Endodermal cell (in vitro differentiated cells): ENCODE measurements around the gene ZNF217. TPM values are rescaled to one million over a fixed set of nuclear protein-coding genes. Genes with fewer than 3 reads are reported as not detected.
"Not testable (repeated sequence)": the region's sequence is repeated elsewhere in the genome, so short reads cannot be mapped to it uniquely, and the experiment has no call there.

Source experiments
- DNase-seq: peaks from one replicate; pipeline ENCODE4 v3.0.0-alpha.2; 2017
- H3K27ac ChIP-seq: 2 replicates; pipeline ENCODE4 v1.5.1; 2013; ENCODE audit warnings: mild to moderate bottlenecking, low read depth, low read length, moderate library complexity
- H3K27me3 ChIP-seq: 2 replicates; pipeline ENCODE4 v1.6.1; 2013; ENCODE audit warnings: mild to moderate bottlenecking, low read length, moderate library complexity; ENCODE audit not compliant: insufficient read depth, control insufficient read depth, poor library complexity, severe bottlenecking
- H3K36me3 ChIP-seq: 2 replicates; pipeline ENCODE4 v1.7.0; 2013; ENCODE audit warnings: mild to moderate bottlenecking, low read length, moderate library complexity; ENCODE audit not compliant: control insufficient read depth, insufficient read depth
- H3K4me1 ChIP-seq: one replicate; pipeline ENCODE4 v1.7.0; 2013; ENCODE audit warnings: low read length; ENCODE audit not compliant: control insufficient read depth, insufficient read depth
- H3K4me3 ChIP-seq: 2 replicates; pipeline ENCODE4 v1.5.1; 2013; ENCODE audit warnings: mild to moderate bottlenecking, low read length, moderate library complexity
- H3K9ac ChIP-seq: 2 replicates; pipeline ENCODE4 v1.6.1; 2013; ENCODE audit warnings: mild to moderate bottlenecking, low read length, moderate library complexity; ENCODE audit not compliant: poor library complexity, severe bottlenecking; ENCODE audit errors: extremely low read depth
- H3K9me3 ChIP-seq: 2 replicates; pipeline ENCODE4 v1.6.1; 2013; ENCODE audit warnings: mild to moderate bottlenecking, low read length, moderate library complexity; ENCODE audit not compliant: control insufficient read depth
- H3K27ac Mint-ChIP-seq: 2 replicates; pipeline ENCODE4 v1.8.0; 2020; ENCODE audit warnings: mixed read lengths
- H3K27me3 Mint-ChIP-seq: 2 replicates; pipeline ENCODE4 v1.8.0; 2021; ENCODE audit warnings: mild to moderate bottlenecking, mixed read lengths; ENCODE audit not compliant: insufficient read depth
- H3K36me3 Mint-ChIP-seq: 2 replicates; pipeline ENCODE4 v1.8.0; 2020; ENCODE audit warnings: low read depth, mixed read lengths
- H3K4me1 Mint-ChIP-seq: 2 replicates; pipeline ENCODE4 v1.8.0; 2020; ENCODE audit warnings: mixed read lengths
- H3K4me3 Mint-ChIP-seq: 2 replicates; pipeline ENCODE4 v1.8.0; 2020; ENCODE audit warnings: mild to moderate bottlenecking, moderate library complexity, mixed read lengths
- H3K9me3 Mint-ChIP-seq: 2 replicates; pipeline ENCODE4 v1.8.0; 2020; ENCODE audit warnings: mild to moderate bottlenecking, mixed read lengths
- CTCF ChIP-seq: fragments of 200-600 bp; sonication (generic); conservative IDR thresholded peaks from 2 replicates; pipeline ENCODE4 v1.5.0; 2021; ENCODE audit warnings: antibody characterized with exemption, mild to moderate bottlenecking
- WGBS, 2 experiments: methylation state at CpG; one replicate each; pipeline versions ENCODE4 v1.1.5 to v1.1.7; 2013; ENCODE audit warnings: missing lambda C conversion rate in 2 of 2, mixed read lengths in 1 of 2; ENCODE audit not compliant: insufficient coverage in 1 of 2, insufficient read length in 1 of 2; 5-methylcytosine and 5-hydroxymethylcytosine counted together
- long read RNA-seq, 4 experiments: library from polyadenylated mRNA in 2 of 4; library from RNA in 1 of 4; library from capped mRNA in 1 of 4; stranded (forward) in 3 of 4; unstranded in 1 of 4; transcript quantifications; one replicate each; pipeline ENCODE4 v2.0.0, GENCODE V29; 2020 to 2021; ENCODE audit warnings: inconsistent platforms in 1 of 4
- polyA plus RNA-seq, 2 experiments: library from polyadenylated mRNA; stranded (reverse); fragments of 50-300 nt; gene quantifications; one replicate each; pipeline ENCODE4 v1.2.3, GENCODE V29; 2013
- total RNA-seq, 2 donors: library from RNA; stranded (reverse); fragmentation: NEBNext Ultra II Directional in 1 of 2; extraction: Animal tissue kit (Norgen Biotek cat#: 25700) in 1 of 2; gene quantifications; 2 replicates in 1 of 2; 3 replicates in 1 of 2; pipeline ENCODE4 v1.2.1, GENCODE V29; 2021

Gene ZNF217
- 100 to 1,000 TPM; 100 to 123 TPM for total RNA-seq
- 45.7 TPM for polyA plus RNA-seq (2013, experiment 1 of 2)
- 46.1 TPM for polyA plus RNA-seq (2013, experiment 2 of 2)
- long read RNA-seq, experiment 1, full-length matches to known transcripts, result 3 of 20 reads
- long read RNA-seq, experiment 1, partial matches to known transcripts, result 2 of 20 reads
- long read RNA-seq, experiment 1, other reads (novel, unspliced or antisense), result 15 of 20 reads
- long read RNA-seq, experiment 2, full-length matches to known transcripts, result 9 of 30 reads
- long read RNA-seq, experiment 2, partial matches to known transcripts, result 18 of 30 reads
- long read RNA-seq, experiment 2, other reads (novel, unspliced or antisense), result 3 of 30 reads
- long read RNA-seq, experiment 3, full-length matches to known transcripts, result 1 of 18 reads
- long read RNA-seq, experiment 3, partial matches to known transcripts, result 8 of 18 reads
- long read RNA-seq, experiment 3, other reads (novel, unspliced or antisense), result 9 of 18 reads
- long read RNA-seq, experiment 4, partial matches to known transcripts, result 2 of 13 reads
- long read RNA-seq, experiment 4, other reads (novel, unspliced or antisense), result 11 of 13 reads

DNA sequence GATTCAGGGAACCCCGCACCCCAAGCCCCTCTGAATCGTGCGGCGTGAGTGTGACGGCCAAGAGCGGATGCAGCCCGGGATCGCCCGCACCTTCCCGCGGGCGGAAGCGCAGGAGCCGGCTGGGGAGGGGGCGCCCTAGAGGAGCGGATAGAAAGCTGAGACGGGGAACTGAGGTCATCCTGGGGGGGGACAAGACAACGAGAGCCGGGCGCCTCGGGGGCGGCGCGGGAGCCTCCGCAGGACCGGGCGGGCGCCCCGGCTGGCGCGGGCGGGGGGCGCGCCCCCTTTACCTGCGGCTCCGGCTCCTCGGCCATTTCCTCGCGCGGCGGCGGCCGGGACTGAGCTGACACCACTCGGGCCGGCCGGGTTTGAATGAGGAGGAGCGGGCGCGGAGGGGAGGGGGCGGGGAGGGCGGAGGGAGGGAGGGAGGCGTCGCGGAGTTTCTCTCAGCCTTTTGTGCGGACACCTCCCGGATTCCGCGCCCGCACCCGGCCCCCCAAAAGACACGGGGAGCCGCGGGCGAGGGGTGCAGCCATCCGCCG, at the start of gene ZNF217:
Gene ZNF217, minus strand, starts transcription at position 374 of the 542 bp plus-strand sequence. CDS start 11,013 bp downstream, outside the sequence.
- peak; percentile 88 for DNase-seq
- Histone ChIP-seq H3K9ac (peak within 1 kb of the TSS; percentile 91), H3K27ac (peak within 1 kb of the TSS; percentile 90), H3K4me3 (peak within 1 kb of the TSS; percentile 100)
- peak within 1 kb of the TSS; percentile 98 for H3K27ac Mint-ChIP-seq
- not testable (repeated sequence) for H3K36me3 Mint-ChIP-seq, H3K27me3 Mint-ChIP-seq, H3K27me3 ChIP-seq, H3K9me3 ChIP-seq, H3K9me3 Mint-ChIP-seq, H3K36me3 ChIP-seq, H3K4me1 ChIP-seq
- WGBS, 2 experiments, result 0% methylated on average over 38 of the region's 66 CpGs; no CpG with 5 or more reads in 1 of the 2 experiments
- peaks cover 49% of the 10 kb centered on the region for H3K4me1 Mint-ChIP-seq
- peak within 1 kb of the TSS; percentile 89 for H3K4me3 Mint-ChIP-seq

- Histone ChIP-seq H3K9me3 (no peaks in the 10 kb centered on the region), H3K4me3 (no peak overlapping the region), H3K27me3 (no peaks in the 10 kb centered on the region), H3K27ac (no peak overlapping the region), H3K9ac (no peak overlapping the region), H3K36me3 (no peaks in the 10 kb centered on the region), H3K4me1 (no peaks in the 10 kb centered on the region)
- H3K36me3 Mint-ChIP-seq, result no peaks in the 10 kb centered on the region
- 62 to 70% methylated on average over 10 to 11 of the region's 12 CpGs for WGBS, 2 experiments
- no peaks in the 10 kb centered on the region for H3K27me3 Mint-ChIP-seq
- no peak for TF ChIP-seq CTCF
- H3K27ac Mint-ChIP-seq, result no peak overlapping the region
- no peaks in the 10 kb centered on the region for H3K9me3 Mint-ChIP-seq
- H3K4me3 Mint-ChIP-seq, result no peak overlapping the region
- no peak for DNase-seq
- H3K4me1 Mint-ChIP-seq, result peaks cover 11% of the 10 kb centered on the region
Observed at GRCh38 chr20:53643031-53643832, 49.6 kb upstream of the ZNF217 start.

GRCh38 chr20:53642196-53643030, 48.8 kb upstream of the ZNF217 start:
- Mint-ChIP-seq H3K4me1 (peaks cover 11% of the 10 kb centered on the region), H3K4me3 (no peak overlapping the region), H3K36me3 (no peaks in the 10 kb centered on the region), H3K27ac (peak overlapping the region; percentile 5), H3K27me3 (no peaks in the 10 kb centered on the region), H3K9me3 (no peaks in the 10 kb centered on the region)
- Histone ChIP-seq H3K4me1 (no peaks in the 10 kb centered on the region), H3K9me3 (no peaks in the 10 kb centered on the region), H3K9ac (no peak overlapping the region), H3K27ac (no peak overlapping the region), H3K27me3 (no peaks in the 10 kb centered on the region), H3K4me3 (no peak overlapping the region), H3K36me3 (no peaks in the 10 kb centered on the region)
- WGBS, 2 experiments, result 83 to 84% methylated on average over 16 to 17 of the region's 17 CpGs
- peak; percentile 59 for DNase-seq
- TF ChIP-seq CTCF, result peak; percentile 9
